CD14-positive monocyte (primary cell): Measurements from ENCODE around the gene SEPHS1. TPM values are rescaled to one million over a fixed set of nuclear protein-coding genes. Genes with fewer than 3 reads are reported as not detected.

Source experiments
- DNase-seq, 3 donors: peaks; one replicate each; pipeline ENCODE4 v3.0.0-alpha.2; 2011 to 2022
- H2AFZ ChIP-seq: 2 replicates; pipeline ENCODE4 v1.6.0; 2012; ENCODE audit warnings: mild to moderate bottlenecking, low read depth, low read length, inconsistent platforms; ENCODE audit not compliant: insufficient read depth, poor library complexity, severe bottlenecking
- H3K27ac ChIP-seq, 2 donors: 1 replicate in 1 of 2; 2 replicates in 1 of 2; pipeline ENCODE4 v1.5.1; 2012 to 2013; ENCODE audit warnings: low read length in 2 of 2, control low read depth in 1 of 2, inconsistent platforms in 1 of 2, low read depth in 1 of 2, mild to moderate bottlenecking in 1 of 2
- H3K27me3 ChIP-seq, 2 donors: one replicate each; pipeline versions ENCODE4 v1.6.0 to v1.6.1; 2011 to 2013; ENCODE audit warnings: low read length in 2 of 2; ENCODE audit not compliant: control insufficient read depth in 2 of 2, insufficient read depth in 2 of 2
- H3K36me3 ChIP-seq, 2 donors: replicated peaks in 1 of 2; 1 replicate in 1 of 2; 2 replicates in 1 of 2; pipeline versions ENCODE4 v1.5.1 to v1.6.1; 2012 to 2013; ENCODE audit warnings: low read length in 2 of 2, control low read depth in 1 of 2, inconsistent platforms in 1 of 2, mild to moderate bottlenecking in 1 of 2; ENCODE audit not compliant: insufficient read depth in 2 of 2, control insufficient read depth in 1 of 2
- H3K4me1 ChIP-seq, 2 donors: 1 replicate in 1 of 2; 2 replicates in 1 of 2; pipeline versions ENCODE4 v1.5.1 to v1.6.1; 2012 to 2013; ENCODE audit warnings: low read length in 2 of 2, control low read depth in 1 of 2, inconsistent platforms in 1 of 2, mild to moderate bottlenecking in 1 of 2, moderate library complexity in 1 of 2; ENCODE audit not compliant: insufficient read depth in 2 of 2, control insufficient read depth in 1 of 2
- H3K4me2 ChIP-seq: replicated peaks from 2 replicates; pipeline ENCODE3; 2012; ENCODE audit warnings: low read length, moderate library complexity, mild to moderate bottlenecking; ENCODE audit not compliant: poor library complexity, severe bottlenecking; ENCODE audit errors: extremely low read depth
- H3K4me3 ChIP-seq, 3 experiments: fragments of 200-600 bp in 1 of 3; sonication (generic) in 1 of 3; replicated peaks in 1 of 3; 1 replicate in 2 of 3; 2 replicates in 1 of 3; pipeline ENCODE4 v1.5.1; 2011 to 2013; ENCODE audit warnings: low read length in 3 of 3, mild to moderate bottlenecking in 3 of 3, control low read depth in 2 of 3, low read depth in 2 of 3, inconsistent platforms in 1 of 3, moderate library complexity in 1 of 3
- H3K79me2 ChIP-seq: 2 replicates; pipeline ENCODE4 v1.6.0; 2012; ENCODE audit warnings: mild to moderate bottlenecking, control low read depth, inconsistent platforms, low read length, moderate library complexity; ENCODE audit not compliant: insufficient read depth
- H3K9ac ChIP-seq: 2 replicates; pipeline ENCODE4 v1.6.0; 2017; ENCODE audit warnings: low read length, mild to moderate bottlenecking; ENCODE audit not compliant: insufficient read depth, poor library complexity, severe bottlenecking
- H3K9me3 ChIP-seq, 2 donors: replicated peaks in 1 of 2; 1 replicate in 1 of 2; 2 replicates in 1 of 2; pipeline versions ENCODE4 v1.5.1 to v1.6.1; 2012 to 2013; ENCODE audit warnings: low read length in 2 of 2, control low read depth in 1 of 2; ENCODE audit not compliant: control insufficient read depth in 1 of 2, insufficient read depth in 1 of 2
- H4K20me1 ChIP-seq: 2 replicates; pipeline ENCODE4 v1.6.0; 2012; ENCODE audit warnings: mild to moderate bottlenecking, low read length, control low read depth, moderate library complexity; ENCODE audit not compliant: insufficient read depth
- H3K27ac Mint-ChIP-seq, 7 donors: one replicate each; pipeline ENCODE4 v1.8.0; 2020; ENCODE audit warnings: mild to moderate bottlenecking in 7 of 7, mixed read lengths in 7 of 7, moderate library complexity in 6 of 7, inconsistent platforms in 2 of 7
- H3K27me3 Mint-ChIP-seq, 3 donors: one replicate each; pipeline ENCODE4 v1.8.0; 2021 to 2022; ENCODE audit warnings: low read depth in 3 of 3, mild to moderate bottlenecking in 3 of 3, mixed read lengths in 3 of 3, moderate library complexity in 3 of 3, inconsistent platforms in 1 of 3
- H3K36me3 Mint-ChIP-seq, 2 donors: one replicate each; pipeline ENCODE4 v1.8.0; 2020; ENCODE audit warnings: mixed read lengths in 2 of 2, inconsistent platforms in 1 of 2, mild to moderate bottlenecking in 1 of 2
- H3K4me1 Mint-ChIP-seq: one replicate; pipeline ENCODE4 v1.8.0; 2020; ENCODE audit warnings: mild to moderate bottlenecking, mixed read lengths
- H3K4me3 Mint-ChIP-seq, 2 donors: one replicate each; pipeline ENCODE4 v1.8.0; 2020; ENCODE audit warnings: mild to moderate bottlenecking in 2 of 2, mixed read lengths in 2 of 2, moderate library complexity in 1 of 2
- H3K9me3 Mint-ChIP-seq, 7 donors: one replicate each; pipeline ENCODE4 v1.8.0; 2020 to 2022; ENCODE audit warnings: mixed read lengths in 7 of 7, mild to moderate bottlenecking in 6 of 7, moderate library complexity in 6 of 7, inconsistent platforms in 2 of 7
- WGBS: methylation state at CpG from one replicate; pipeline ENCODE4 v1.1.5; 2013; ENCODE audit warnings: missing lambda C conversion rate; ENCODE audit not compliant: insufficient coverage; 5-methylcytosine and 5-hydroxymethylcytosine counted together
- intact Hi-C, 2 donors: fragments of 100-400 bp; cut with micrococcal nuclease; formaldehyde crosslinking; loops; one replicate each; pipeline versions ENCODE4 v1.15.0 to v1.15.1; 2023
- polyA plus RNA-seq, 3 donors: library from polyadenylated mRNA; depleted of rRNA in 1 of 3; unstranded in 2 of 3; stranded (reverse) in 1 of 3; fragments of 300-500 nt in 2 of 3; fragments of >200 nt in 1 of 3; fragmentation: Illumina TruSeq in 2 of 3; gene quantifications; 1 replicate in 2 of 3; 2 replicates in 1 of 3; pipeline ENCODE4 v1.2.3, GENCODE V29; 2012 to 2021
- TF ChIP-seq, protein P1 (sequence below): fragments of 200-600 bp; IDR thresholded peaks from one replicate; pipeline ENCODE4 v1.8.0; 2022; ENCODE audit warnings: antibody characterized with exemption, mild to moderate bottlenecking

SEPHS1 gene
- polyA plus RNA-seq, 3 donors = 11.9 to 16.3 (median 15.1) TPM

- no peaks in the 10 kb centered on the region for H3K27me3 ChIP-seq
- Mint-ChIP-seq H3K4me1 (no peaks in the 10 kb centered on the region), H3K36me3 (peaks cover 83 to 98% of the 10 kb centered on the region in 2 donors), H3K9me3 (peaks cover 0 to 4% (median 0%) of the 10 kb centered on the region in 7 donors), H3K27ac (peak overlapping the region in 1 of 7 donors; percentile 1), H3K4me3 (no peak overlapping the region), H3K27me3 (peaks cover 0 to 2% (median 0%) of the 10 kb centered on the region in 3 donors)
- H2AFZ ChIP-seq = no peak overlapping the region
- TF ChIP-seq, protein P1, sequence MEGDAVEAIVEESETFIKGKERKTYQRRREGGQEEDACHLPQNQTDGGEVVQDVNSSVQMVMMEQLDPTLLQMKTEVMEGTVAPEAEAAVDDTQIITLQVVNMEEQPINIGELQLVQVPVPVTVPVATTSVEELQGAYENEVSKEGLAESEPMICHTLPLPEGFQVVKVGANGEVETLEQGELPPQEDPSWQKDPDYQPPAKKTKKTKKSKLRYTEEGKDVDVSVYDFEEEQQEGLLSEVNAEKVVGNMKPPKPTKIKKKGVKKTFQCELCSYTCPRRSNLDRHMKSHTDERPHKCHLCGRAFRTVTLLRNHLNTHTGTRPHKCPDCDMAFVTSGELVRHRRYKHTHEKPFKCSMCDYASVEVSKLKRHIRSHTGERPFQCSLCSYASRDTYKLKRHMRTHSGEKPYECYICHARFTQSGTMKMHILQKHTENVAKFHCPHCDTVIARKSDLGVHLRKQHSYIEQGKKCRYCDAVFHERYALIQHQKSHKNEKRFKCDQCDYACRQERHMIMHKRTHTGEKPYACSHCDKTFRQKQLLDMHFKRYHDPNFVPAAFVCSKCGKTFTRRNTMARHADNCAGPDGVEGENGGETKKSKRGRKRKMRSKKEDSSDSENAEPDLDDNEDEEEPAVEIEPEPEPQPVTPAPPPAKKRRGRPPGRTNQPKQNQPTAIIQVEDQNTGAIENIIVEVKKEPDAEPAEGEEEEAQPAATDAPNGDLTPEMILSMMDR = no peak
- intact Hi-C loops = no loop called here
- H3K4me2 ChIP-seq = no peak overlapping the region
- no peaks in the 10 kb centered on the region for H4K20me1 ChIP-seq
- H3K27ac ChIP-seq = no peak overlapping the region
- no peaks in the 10 kb centered on the region for H3K79me2 ChIP-seq
- no peak overlapping the region for H3K4me3 ChIP-seq
- H3K9ac ChIP-seq = no peak overlapping the region
- no peaks in the 10 kb centered on the region for H3K9me3 ChIP-seq
- WGBS = 93% methylated on average over 1 of the region's 5 CpGs
- H3K4me1 ChIP-seq = no peaks in the 10 kb centered on the region
- no peak for DNase-seq
- H3K36me3 ChIP-seq = peaks cover 61 to 96% of the 10 kb centered on the region in 2 donors
Measured at GRCh38 chr10:13328126-13328525, 20.0 kb downstream of the SEPHS1 start.

DNA sequence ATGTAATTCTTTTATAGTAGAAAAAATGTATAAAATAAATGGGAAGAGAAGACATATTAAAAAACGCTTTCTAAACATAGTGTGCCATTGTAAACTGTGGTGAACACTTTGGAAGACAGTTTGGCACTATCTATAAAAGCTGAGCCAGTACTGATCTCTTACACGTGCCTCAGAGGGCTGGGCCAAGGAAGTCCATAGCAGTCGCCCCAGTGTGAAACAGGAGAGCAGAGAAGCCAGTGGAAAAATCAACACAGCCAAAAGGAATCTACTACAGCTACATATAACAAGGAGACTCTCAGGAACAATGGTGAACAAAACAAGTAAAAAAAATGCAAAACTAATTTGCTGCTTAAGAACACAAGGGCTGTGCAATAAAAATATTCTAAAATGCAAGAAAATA is 20.6 kb downstream of the SEPHS1 start:
- Histone ChIP-seq H3K4me3 (no peak overlapping the region), H3K27ac (no peak overlapping the region), H2AFZ (no peak overlapping the region), H3K4me2 (no peak overlapping the region), H3K9ac (no peak overlapping the region), H4K20me1 (no peaks in the 10 kb centered on the region), H3K9me3 (no peaks in the 10 kb centered on the region), H3K36me3 (peaks cover 64 to 96% of the 10 kb centered on the region in 2 donors), H3K79me2 (no peaks in the 10 kb centered on the region), H3K4me1 (no peaks in the 10 kb centered on the region), H3K27me3 (no peaks in the 10 kb centered on the region)
- Mint-ChIP-seq H3K4me3 (no peak overlapping the region), H3K36me3 (peaks cover 85 to 98% of the 10 kb centered on the region in 2 donors), H3K9me3 (peaks cover 0 to 4% (median 0%) of the 10 kb centered on the region in 7 donors), H3K27ac (peak overlapping the region in 2 of 7 donors; percentile 23 to 57), H3K27me3 (peaks cover 0 to 2% (median 0%) of the 10 kb centered on the region in 3 donors), H3K4me1 (no peaks in the 10 kb centered on the region)
- DNase-seq = no peak
- 100% methylated on average over 1 of the region's 3 CpGs for WGBS
- intact Hi-C loops = no loop called here
- TF ChIP-seq, protein P1 = no peak
